MV-4-11 (cell line): ENCODE results near the gene YIPF2.
A peak's percentile ranks its signal among the peaks of the same experiment; 100 is the strongest.
"Not testable (repeated sequence)": the region's sequence is repeated elsewhere in the genome, so short reads cannot be mapped to it uniquely, and the experiment has no call there.

ENCODE experiments used
- DNase-seq: peaks from one replicate; lab custom pipeline; 2025; lab: John Stamatoyannopoulos, UW

Gene YIPF2

GRCh38 chr19:10911579-10912363 lies 16.7 kb downstream of the YIPF2 start:
- DNase-seq: no peak

GRCh38 chr19:10908380-10908960 lies 20.0 kb downstream of the YIPF2 start:
- DNase-seq: no peak

- DNase-seq: no peak
Measured at GRCh38 chr19:10907925-10908324, 20.5 kb downstream of the YIPF2 start.

GRCh38 chr19:10899151-10899653 lies 29.2 kb downstream of the YIPF2 start:
- no peak for DNase-seq

GRCh38 chr19:10898633-10899032 lies 29.8 kb downstream of the YIPF2 start:
- no peak for DNase-seq

- peak; percentile 81 for DNase-seq
Measured at GRCh38 chr19:10896851-10897526, 31.4 kb downstream of the YIPF2 start.

GRCh38 chr19:10895920-10896319 lies 32.5 kb downstream of the YIPF2 start:
- DNase-seq: no peak

GRCh38 chr19:10895363-10895762 lies 33.1 kb downstream of the YIPF2 start:
- DNase-seq: no peak

- DNase-seq: no peak
Measured at GRCh38 chr19:10894911-10895213, 33.6 kb downstream of the YIPF2 start.

GRCh38 chr19:10892256-10892655 lies 36.2 kb downstream of the YIPF2 start:
- no peak for DNase-seq

- no peak for DNase-seq
Measured at GRCh38 chr19:10891405-10892086, 36.9 kb downstream of the YIPF2 start.

GRCh38 chr19:10889880-10890279 lies 38.6 kb downstream of the YIPF2 start:
- no peak for DNase-seq

- DNase-seq: no peak
Measured at GRCh38 chr19:10888421-10888866, 40.0 kb downstream of the YIPF2 start.

- DNase-seq: no peak
Measured at GRCh38 chr19:10887616-10888367, 40.6 kb downstream of the YIPF2 start.

- no peak for DNase-seq
Measured at GRCh38 chr19:10885201-10886169, 43.0 kb downstream of the YIPF2 start.

GRCh38 chr19:10884274-10884673 lies 44.2 kb downstream of the YIPF2 start:
- peak; percentile 46 for DNase-seq

GRCh38 chr19:10882108-10882457 lies 46.4 kb downstream of the YIPF2 start:
- no peak for DNase-seq

GRCh38 chr19:10881403-10882107 lies 46.9 kb downstream of the YIPF2 start:
- DNase-seq: no peak

GRCh38 chr19:10878253-10878652 lies 50.2 kb downstream of the YIPF2 start:
- DNase-seq: peak; percentile 64

GRCh38 chr19:10877608-10878007 lies 50.8 kb downstream of the YIPF2 start:
- not testable (repeated sequence) for DNase-seq
